ENCODE data around the gene C4orf50.

The C4orf50 gene

DNA sequence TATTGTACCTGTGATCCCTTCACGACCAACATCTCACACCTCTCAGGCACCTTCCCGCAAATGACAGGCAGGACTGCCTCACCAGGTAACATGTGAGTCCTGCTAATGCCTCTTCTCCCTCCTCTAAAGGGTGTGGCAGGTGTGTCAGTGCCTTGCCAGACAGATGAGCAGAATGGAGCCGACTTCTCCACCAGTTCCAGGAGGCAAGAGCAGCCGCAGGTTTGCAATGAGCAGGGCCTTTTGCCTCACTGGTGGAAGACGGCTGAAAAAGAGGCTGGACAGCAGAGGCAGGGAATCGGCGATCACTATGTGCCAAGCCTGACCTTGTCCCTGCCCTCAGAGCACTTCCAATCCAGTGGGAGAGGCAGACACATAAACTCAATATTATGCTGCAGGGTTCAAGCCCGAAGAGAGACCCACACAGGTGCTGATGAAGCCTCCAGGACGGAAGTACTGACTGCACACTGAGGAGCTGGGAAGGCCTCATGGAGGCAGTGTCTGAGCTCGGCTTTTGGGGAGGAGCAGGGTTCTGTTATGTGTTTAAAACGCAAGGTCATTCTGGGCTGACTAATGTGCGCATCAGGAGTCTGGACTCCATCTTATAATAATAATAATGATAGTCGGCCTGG, 57.9 kb downstream of the C4orf50 start:
- DNase-seq (ENCODE audit: low read depth, low spot score), result no peak
- TF ChIP-seq, protein P1, sequence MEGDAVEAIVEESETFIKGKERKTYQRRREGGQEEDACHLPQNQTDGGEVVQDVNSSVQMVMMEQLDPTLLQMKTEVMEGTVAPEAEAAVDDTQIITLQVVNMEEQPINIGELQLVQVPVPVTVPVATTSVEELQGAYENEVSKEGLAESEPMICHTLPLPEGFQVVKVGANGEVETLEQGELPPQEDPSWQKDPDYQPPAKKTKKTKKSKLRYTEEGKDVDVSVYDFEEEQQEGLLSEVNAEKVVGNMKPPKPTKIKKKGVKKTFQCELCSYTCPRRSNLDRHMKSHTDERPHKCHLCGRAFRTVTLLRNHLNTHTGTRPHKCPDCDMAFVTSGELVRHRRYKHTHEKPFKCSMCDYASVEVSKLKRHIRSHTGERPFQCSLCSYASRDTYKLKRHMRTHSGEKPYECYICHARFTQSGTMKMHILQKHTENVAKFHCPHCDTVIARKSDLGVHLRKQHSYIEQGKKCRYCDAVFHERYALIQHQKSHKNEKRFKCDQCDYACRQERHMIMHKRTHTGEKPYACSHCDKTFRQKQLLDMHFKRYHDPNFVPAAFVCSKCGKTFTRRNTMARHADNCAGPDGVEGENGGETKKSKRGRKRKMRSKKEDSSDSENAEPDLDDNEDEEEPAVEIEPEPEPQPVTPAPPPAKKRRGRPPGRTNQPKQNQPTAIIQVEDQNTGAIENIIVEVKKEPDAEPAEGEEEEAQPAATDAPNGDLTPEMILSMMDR (IDR thresholded peaks at IDR 0.05; ENCODE audit: insufficient read depth, low read length, missing control alignments), result no peak
- POLR2A ChIA-PET, result no interaction called here
- CTCF ChIA-PET, result no interaction called here
- no peak overlapping the region for H3K4me3 ChIP-seq (ENCODE audit: low read depth, low read length)

GRCh38 chr4:5959211-5959982, 58.8 kb downstream of the C4orf50 start:
- no peak overlapping the region for H3K4me3 ChIP-seq (ENCODE audit: low read depth, low read length)
- no peak for DNase-seq (ENCODE audit: low read depth, low spot score)
- CTCF ChIA-PET, result no interaction called here
- POLR2A ChIA-PET, result no interaction called here
- TF ChIP-seq, protein P1 (IDR thresholded peaks at IDR 0.05; ENCODE audit: insufficient read depth, low read length, missing control alignments), result no peak

DNA sequence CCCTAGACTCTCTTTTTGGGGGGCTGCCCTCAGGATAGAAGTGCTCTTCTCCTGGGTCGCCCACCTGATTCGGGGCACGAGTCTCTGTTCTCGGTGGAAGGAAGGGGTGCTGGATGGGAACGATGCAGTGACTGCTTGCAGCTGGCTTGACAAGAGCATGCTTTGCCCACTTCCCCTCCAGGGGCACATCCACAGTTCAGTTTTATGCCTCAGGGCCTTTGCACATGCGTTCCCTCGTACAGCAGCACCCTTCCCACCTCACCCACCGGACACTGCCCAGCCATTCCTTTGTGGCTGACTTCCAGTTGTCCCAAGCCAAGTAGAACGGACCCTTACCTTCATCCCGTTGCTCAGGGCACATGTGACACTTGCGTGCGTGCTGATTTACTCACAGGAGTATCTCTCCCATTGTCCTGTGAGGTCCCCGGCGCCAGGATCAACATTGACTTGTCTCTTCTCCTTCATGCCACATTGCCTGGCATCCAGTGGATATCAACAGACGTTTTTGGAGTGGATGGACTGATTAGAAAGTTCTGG, 60.0 kb downstream of the C4orf50 start:
- DNase-seq (ENCODE audit: low read depth, low spot score), result no peak
- CTCF ChIA-PET, result no interaction called here
- POLR2A ChIA-PET, result no interaction called here
- no peak overlapping the region for H3K4me3 ChIP-seq (ENCODE audit: low read depth, low read length)
- TF ChIP-seq, protein P1 (IDR thresholded peaks at IDR 0.05; ENCODE audit: insufficient read depth, low read length, missing control alignments), result no peak

DNA sequence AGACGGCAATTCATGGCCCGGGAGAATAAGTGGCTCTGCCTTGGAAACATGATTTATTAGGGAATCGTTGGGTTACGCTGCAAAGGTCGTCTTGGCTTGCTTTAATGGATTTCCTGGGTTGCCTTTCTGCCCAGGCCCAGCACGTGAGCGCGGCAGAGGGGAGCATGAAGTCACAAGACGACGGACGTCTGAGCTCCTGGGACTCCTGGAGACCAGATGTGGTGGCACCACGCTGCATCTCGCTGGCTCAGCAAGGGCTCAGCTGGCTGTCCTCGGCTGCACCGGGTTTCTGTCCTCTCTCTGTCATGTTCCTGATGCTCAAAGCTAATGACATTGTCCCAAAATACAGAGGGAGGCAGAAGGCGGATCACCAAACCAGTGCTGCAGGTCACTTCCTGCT, 61.2 kb downstream of the C4orf50 start:
- ChIA-PET CTCF (no interaction called here), POLR2A (no interaction called here)
- TF ChIP-seq, protein P1 (IDR thresholded peaks at IDR 0.05; ENCODE audit: insufficient read depth, low read length, missing control alignments), result no peak
- no peak for DNase-seq (ENCODE audit: low read depth, low spot score)
- H3K4me3 ChIP-seq (ENCODE audit: low read depth, low read length), result no peak overlapping the region

DNA sequence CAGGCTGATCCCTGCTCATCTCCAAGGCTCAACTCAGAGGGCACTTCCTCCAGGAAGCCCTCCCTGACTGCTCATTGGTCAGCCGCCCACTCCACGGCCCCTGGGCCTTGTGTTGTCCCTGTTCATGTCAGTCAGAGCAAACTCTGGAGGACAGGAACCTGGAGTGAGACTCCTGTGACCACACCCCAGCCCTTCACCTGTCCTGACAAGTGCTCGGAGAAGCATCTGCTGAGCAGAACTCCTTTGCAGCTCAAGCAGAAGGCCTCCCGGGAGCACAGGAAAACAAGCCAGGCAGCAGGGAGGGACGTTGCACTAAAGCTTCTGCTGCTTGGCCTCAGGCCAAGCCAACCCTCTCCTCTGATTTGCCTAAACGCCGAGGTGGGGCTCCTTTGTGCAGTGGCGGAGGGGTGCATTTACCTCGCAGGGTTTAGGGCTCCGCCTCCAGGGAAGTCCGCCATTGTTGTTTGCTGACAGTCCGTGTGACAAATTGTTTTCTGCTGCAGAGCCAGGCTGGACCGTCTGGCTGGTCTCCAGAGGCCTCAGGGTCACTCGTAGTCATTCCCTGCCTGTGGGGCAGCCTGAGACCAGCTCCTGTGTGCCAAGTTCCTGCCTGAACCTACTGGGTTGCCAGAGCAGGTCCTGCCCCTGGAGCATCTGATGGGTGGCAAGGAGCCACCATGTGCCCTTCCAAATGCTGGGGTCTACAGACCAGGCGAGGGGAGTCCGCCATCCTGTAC, 61.8 kb downstream of the C4orf50 start:
- no peak overlapping the region for H3K4me3 ChIP-seq (ENCODE audit: low read depth, low read length)
- DNase-seq (ENCODE audit: low read depth, low spot score), result no peak
- ChIA-PET POLR2A (no interaction called here), CTCF (no interaction called here)
- TF ChIP-seq, protein P1 (IDR thresholded peaks at IDR 0.05; ENCODE audit: insufficient read depth, low read length, missing control alignments), result no peak

GRCh38 chr4:5955856-5956255, 62.4 kb downstream of the C4orf50 start:
- DNase-seq (ENCODE audit: low read depth, low spot score), result no peak
- CTCF ChIA-PET, result no interaction called here
- TF ChIP-seq, protein P1 (IDR thresholded peaks at IDR 0.05; ENCODE audit: insufficient read depth, low read length, missing control alignments), result no peak
- POLR2A ChIA-PET, result no interaction called here
- no peak overlapping the region for H3K4me3 ChIP-seq (ENCODE audit: low read depth, low read length)

Measured in AG04449 (cell line).